Measurements from ENCODE around the gene KIAA1586. TPM values are rescaled to one million over a fixed set of nuclear protein-coding genes. Genes with fewer than 3 reads are reported as not detected.

The KIAA1586 gene
- total and polyA plus RNA-seq, 9 of the 15 experiments (the other 6 are each of a cell fraction or from before 2014, with no cell fraction given), result 23.4 to 43.6 (median 29.5) TPM

- TF ChIP-seq SRF (CRISPR knock-in tag; IDR thresholded peaks at IDR 0.05) (peak in 1 of 2 experiments; percentile 78; a peak in 2 of 4 replicates), FOXO4 (CRISPR knock-in tag; IDR thresholded peaks at IDR 0.05) (no peak), HNRNPH1 (optimal IDR thresholded peaks at IDR 0.05; ENCODE audit: low read depth, low read length) (no peak), C11orf30 (IDR thresholded peaks at IDR 0.05; ENCODE audit: low read depth) (no peak), ESRRB (CRISPR knock-in tag; IDR thresholded peaks at IDR 0.05; ENCODE audit: borderline replicate concordance) (no peak), ID3 (CRISPR knock-in tag; IDR thresholded peaks at IDR 0.05) (no peak), ID3 (tag; IDR thresholded peaks at IDR 0.05) (no peak), ZNF639 (CRISPR knock-in tag; conservative IDR thresholded peaks at IDR 0.05 in 1 of 2, IDR thresholded peaks at IDR 0.05 in 1 of 2) (peak in 1 of 2 experiments; percentile 87; a peak in 2 of 4 replicates), ZNF239 (CRISPR knock-in tag; IDR thresholded peaks at IDR 0.05) (no peak), CBX5 (IDR thresholded peaks at IDR 0.05; ENCODE audit: borderline replicate concordance, low read depth) (no peak), ZNF668 (CRISPR knock-in tag; IDR thresholded peaks at IDR 0.05) (no peak), ZNF511 (CRISPR knock-in tag; IDR thresholded peaks at IDR 0.05) (peak; percentile 70; the same call in 1 of the 2 replicates), RBM14 (IDR thresholded peaks at IDR 0.05; ENCODE audit: borderline replicate concordance, insufficient read depth, low read depth, low read length) (no peak), CGGBP1 (CRISPR knock-in tag; IDR thresholded peaks at IDR 0.05) (no peak), MAZ (CRISPR knock-in tag; conservative IDR thresholded peaks at IDR 0.05 in 1 of 2, IDR thresholded peaks at IDR 0.05 in 1 of 2) (peak; percentile 84 to 91), RNF2 (IDR thresholded peaks at IDR 0.05) (peak; percentile 90), ZNF121 (CRISPR knock-in tag; conservative IDR thresholded peaks at IDR 0.05) (no peak), MTA1 (IDR thresholded peaks at IDR 0.05; ENCODE audit: borderline replicate concordance) (no peak), ZNF23 (CRISPR knock-in tag; IDR thresholded peaks at IDR 0.05) (no peak), RAD21 (CRISPR knock-in tag; conservative IDR thresholded peaks at IDR 0.05 in 1 of 2, IDR thresholded peaks at IDR 0.05 in 1 of 2) (no peak), HEY1 (CRISPR knock-in tag; IDR thresholded peaks at IDR 0.05; ENCODE audit: borderline replicate concordance) (no peak), NFYB (IDR thresholded peaks at IDR 0.05; ENCODE audit: extremely low read depth, insufficient read length) (no peak), KLF6 (CRISPR knock-in tag; IDR thresholded peaks at IDR 0.05; ENCODE audit: borderline replicate concordance) (peak; percentile 77; the same call in 1 of the 2 replicates)
Observed at GRCh38 chr6:57089687-57090457, 43.4 kb downstream of the KIAA1586 start, which contains the start of gene ZNF451 (continued).
